Astrocyte (in vitro differentiated cells and primary cell): ENCODE data around the gene ETV6.

ENCODE experiments used
- EZH2 ChIP-seq: IDR thresholded peaks from 2 replicates; pipeline ENCODE4 v1.6.1; 2012; ENCODE audit warnings: mild to moderate bottlenecking, low read length, inconsistent platforms; ENCODE audit not compliant: insufficient read depth
- TF ChIP-seq, protein P1 (sequence below): IDR thresholded peaks from 2 replicates; pipeline ENCODE4 v1.5.1; 2011; ENCODE audit warnings: low read depth, mild to moderate bottlenecking, inconsistent platforms, low read length, moderate library complexity; ENCODE audit not compliant: insufficient read depth

DNA sequence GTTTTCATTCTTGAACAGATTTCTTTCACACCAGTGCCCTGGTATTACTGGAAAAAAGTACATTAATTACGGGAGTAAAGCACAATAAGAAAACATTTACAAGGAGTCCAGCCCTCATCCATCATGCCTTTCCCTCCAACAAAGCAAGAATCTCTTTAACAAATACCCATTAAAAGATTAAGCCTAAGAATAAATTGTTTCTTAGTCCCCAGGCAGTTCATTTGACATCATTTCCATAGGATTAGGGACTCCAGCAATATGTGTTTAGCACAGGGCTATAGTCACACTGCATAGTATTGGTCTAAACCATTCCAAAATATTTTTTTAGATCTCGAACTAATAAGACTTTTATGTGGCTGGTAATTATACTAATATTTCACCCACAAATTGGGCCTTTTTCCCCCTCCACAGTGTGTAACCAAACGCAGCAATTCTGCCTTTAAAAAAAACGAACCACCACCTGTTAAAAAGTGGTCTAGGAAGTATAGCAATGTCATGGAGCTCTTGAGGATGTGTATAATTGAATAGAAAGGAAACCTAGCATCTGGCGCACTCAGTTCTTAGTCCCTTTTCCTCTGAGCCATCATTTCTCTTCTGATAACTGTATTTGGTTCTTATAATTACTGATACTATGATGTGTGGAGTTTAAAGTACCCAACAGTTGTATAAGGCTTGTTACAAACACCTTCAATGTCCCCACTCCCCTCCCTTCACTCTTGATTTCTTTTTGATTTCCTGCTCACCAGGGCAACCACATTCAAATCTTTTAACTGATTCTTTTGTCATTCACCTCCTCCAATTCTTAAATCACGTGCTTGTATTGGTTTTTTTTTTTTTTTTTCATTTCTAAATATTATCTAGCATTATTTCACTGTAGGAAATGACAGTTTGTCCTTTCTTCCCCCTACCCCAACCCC is 138.7 kb downstream of the ETV6 start:
- TF ChIP-seq, protein P1, sequence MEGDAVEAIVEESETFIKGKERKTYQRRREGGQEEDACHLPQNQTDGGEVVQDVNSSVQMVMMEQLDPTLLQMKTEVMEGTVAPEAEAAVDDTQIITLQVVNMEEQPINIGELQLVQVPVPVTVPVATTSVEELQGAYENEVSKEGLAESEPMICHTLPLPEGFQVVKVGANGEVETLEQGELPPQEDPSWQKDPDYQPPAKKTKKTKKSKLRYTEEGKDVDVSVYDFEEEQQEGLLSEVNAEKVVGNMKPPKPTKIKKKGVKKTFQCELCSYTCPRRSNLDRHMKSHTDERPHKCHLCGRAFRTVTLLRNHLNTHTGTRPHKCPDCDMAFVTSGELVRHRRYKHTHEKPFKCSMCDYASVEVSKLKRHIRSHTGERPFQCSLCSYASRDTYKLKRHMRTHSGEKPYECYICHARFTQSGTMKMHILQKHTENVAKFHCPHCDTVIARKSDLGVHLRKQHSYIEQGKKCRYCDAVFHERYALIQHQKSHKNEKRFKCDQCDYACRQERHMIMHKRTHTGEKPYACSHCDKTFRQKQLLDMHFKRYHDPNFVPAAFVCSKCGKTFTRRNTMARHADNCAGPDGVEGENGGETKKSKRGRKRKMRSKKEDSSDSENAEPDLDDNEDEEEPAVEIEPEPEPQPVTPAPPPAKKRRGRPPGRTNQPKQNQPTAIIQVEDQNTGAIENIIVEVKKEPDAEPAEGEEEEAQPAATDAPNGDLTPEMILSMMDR: no peak
- TF ChIP-seq EZH2: no peak
